ENCODE data around the gene XPNPEP2.
"Not testable (repeated sequence)": the region's sequence is repeated elsewhere in the genome, so short reads cannot be mapped to it uniquely, and the experiment has no call there.

XPNPEP2 gene

DNA sequence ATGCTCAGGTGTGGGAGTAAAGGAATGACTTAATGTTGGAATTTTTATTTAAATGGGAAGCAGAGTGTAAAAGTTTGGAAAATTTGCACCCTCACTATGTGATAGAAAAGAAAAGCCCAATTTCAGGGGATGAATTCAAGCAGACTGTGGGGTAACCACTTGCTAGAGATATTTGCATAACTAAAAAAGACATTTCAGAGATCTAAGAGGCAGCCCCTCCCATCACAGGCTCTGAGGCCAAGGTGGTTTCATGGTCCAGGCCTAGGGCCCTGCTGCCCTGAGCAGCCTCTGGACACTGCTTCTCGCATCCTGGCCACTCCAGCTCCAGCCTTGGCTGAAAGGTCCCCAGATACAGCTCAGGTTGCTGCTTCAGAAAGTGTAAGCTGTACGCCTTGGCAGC is 5.9 kb upstream of the XPNPEP2 start:
- H3K36me3 ChIP-seq (ENCODE audit: control insufficient read depth in 2 of 2, insufficient read depth in 2 of 2, low read length in 2 of 2) = no peaks in the 10 kb centered on the region
- peaks cover 0 to 2% of the 10 kb centered on the region in 2 donors for H3K27me3 ChIP-seq (ENCODE audit: control insufficient read depth in 2 of 2, insufficient read depth in 2 of 2, low read length in 2 of 2)
- no peak overlapping the region for H3K27ac ChIP-seq (ENCODE audit: low read depth in 2 of 2, low read length in 2 of 2)
- H3K9ac ChIP-seq (ENCODE audit: low read depth in 1 of 2, low read length in 2 of 2) = no peak overlapping the region
- H3K4me3 ChIP-seq (ENCODE audit: low read length in 2 of 2) = no peak overlapping the region
- H3K9me3 ChIP-seq (ENCODE audit: control insufficient read depth in 2 of 2, low read length in 2 of 2) = no peaks in the 10 kb centered on the region
- H3K4me1 ChIP-seq (ENCODE audit: control insufficient read depth in 2 of 2, insufficient read depth in 2 of 2, low read length in 2 of 2) = peaks cover 0 to 2% of the 10 kb centered on the region in 2 donors

DNA sequence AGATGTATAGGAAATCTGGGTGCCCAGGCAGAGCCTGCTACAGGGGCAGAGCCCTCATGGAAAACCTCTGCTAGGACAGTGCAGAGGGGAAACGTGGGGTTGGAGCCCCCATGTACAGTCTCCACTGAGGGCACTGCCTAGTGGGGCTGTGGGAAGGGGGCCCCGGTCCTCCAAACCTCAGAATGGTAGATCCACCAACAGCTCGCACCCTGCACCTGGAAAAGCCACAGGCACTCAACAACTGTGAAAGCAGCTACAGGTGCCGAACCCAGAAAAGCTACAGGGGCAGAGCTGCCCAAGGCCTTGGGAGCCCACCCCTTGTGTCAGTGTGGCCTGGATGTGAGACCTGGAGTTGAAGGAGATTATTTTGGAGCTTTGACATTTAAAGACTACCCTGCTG is 5.4 kb upstream of the XPNPEP2 start:
- H3K9ac ChIP-seq (ENCODE audit: low read depth in 1 of 2, low read length in 2 of 2) = no peak overlapping the region
- H3K27me3 ChIP-seq (ENCODE audit: control insufficient read depth in 2 of 2, insufficient read depth in 2 of 2, low read length in 2 of 2) = peaks cover 0 to 2% of the 10 kb centered on the region in 2 donors
- no peak overlapping the region for H3K4me3 ChIP-seq (ENCODE audit: low read length in 2 of 2)
- peaks cover 3 to 6% of the 10 kb centered on the region in 2 donors for H3K4me1 ChIP-seq (ENCODE audit: control insufficient read depth in 2 of 2, insufficient read depth in 2 of 2, low read length in 2 of 2)
- H3K36me3 ChIP-seq (ENCODE audit: control insufficient read depth in 2 of 2, insufficient read depth in 2 of 2, low read length in 2 of 2) = no peaks in the 10 kb centered on the region
- no peak overlapping the region for H3K27ac ChIP-seq (ENCODE audit: low read depth in 2 of 2, low read length in 2 of 2)
- no peaks in the 10 kb centered on the region for H3K9me3 ChIP-seq (ENCODE audit: control insufficient read depth in 2 of 2, low read length in 2 of 2)

DNA sequence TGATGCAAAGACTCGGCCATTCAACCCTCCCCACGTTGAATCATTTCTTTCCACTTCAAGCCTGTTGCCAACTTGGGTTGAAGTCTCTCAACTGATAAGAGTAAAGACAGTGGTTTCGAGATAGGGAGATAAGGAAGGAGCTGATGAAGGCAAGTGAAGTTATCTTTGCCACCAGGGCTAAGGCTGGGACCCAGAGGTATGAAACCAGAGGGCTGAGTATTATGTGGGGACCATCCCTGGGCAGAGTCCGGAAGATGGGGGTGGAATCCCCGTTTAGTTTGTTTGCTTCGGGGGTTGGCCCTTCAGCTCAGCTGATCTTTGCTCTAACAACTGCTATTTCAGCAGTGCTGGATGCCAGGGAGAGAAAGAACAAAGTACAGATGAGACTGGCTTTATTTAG is 2.3 kb upstream of the XPNPEP2 start:
- H3K27ac ChIP-seq (ENCODE audit: low read depth in 2 of 2, low read length in 2 of 2) = peak overlapping the region in 1 of 2 donors; percentile 1
- no peaks in the 10 kb centered on the region for H3K9me3 ChIP-seq (ENCODE audit: control insufficient read depth in 2 of 2, low read length in 2 of 2)
- H3K27me3 ChIP-seq (ENCODE audit: control insufficient read depth in 2 of 2, insufficient read depth in 2 of 2, low read length in 2 of 2) = no peaks in the 10 kb centered on the region
- H3K4me3 ChIP-seq (ENCODE audit: low read length in 2 of 2) = no peak overlapping the region
- no peak overlapping the region for H3K9ac ChIP-seq (ENCODE audit: low read depth in 1 of 2, low read length in 2 of 2)
- H3K4me1 ChIP-seq (ENCODE audit: control insufficient read depth in 2 of 2, insufficient read depth in 2 of 2, low read length in 2 of 2) = peaks cover 5 to 7% of the 10 kb centered on the region in 2 donors
- no peaks in the 10 kb centered on the region for H3K36me3 ChIP-seq (ENCODE audit: control insufficient read depth in 2 of 2, insufficient read depth in 2 of 2, low read length in 2 of 2)

DNA sequence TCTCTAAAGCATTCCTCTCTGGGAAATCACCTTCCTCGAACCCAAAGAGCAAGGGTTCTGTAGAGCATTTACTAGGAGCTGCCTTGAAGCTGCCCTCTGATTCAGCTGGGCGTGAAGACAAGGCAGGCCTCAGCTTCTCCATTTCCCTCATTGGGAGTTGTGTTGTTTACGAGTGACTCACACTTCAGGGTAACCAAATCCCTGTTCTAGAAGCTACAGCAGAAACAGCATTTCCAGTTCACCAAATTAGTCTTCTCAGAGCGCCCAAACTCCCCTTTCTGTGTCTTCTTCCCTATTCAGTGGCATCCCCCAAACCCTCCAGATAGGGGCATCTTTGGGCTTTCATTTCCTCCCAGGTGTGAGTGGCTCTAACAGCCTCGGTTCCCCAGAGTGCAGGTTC is 863 bp upstream of the XPNPEP2 start:
- Histone ChIP-seq H3K9me3 (ENCODE audit: control insufficient read depth in 2 of 2, low read length in 2 of 2) (no peaks in the 10 kb centered on the region), H3K27me3 (ENCODE audit: control insufficient read depth in 2 of 2, insufficient read depth in 2 of 2, low read length in 2 of 2) (no peaks in the 10 kb centered on the region), H3K27ac (ENCODE audit: low read depth in 2 of 2, low read length in 2 of 2) (peak overlapping the region; percentile 59 to 61), H3K9ac (ENCODE audit: low read depth in 1 of 2, low read length in 2 of 2) (no peak overlapping the region), H3K4me1 (ENCODE audit: control insufficient read depth in 2 of 2, insufficient read depth in 2 of 2, low read length in 2 of 2) (peaks cover 5 to 7% of the 10 kb centered on the region in 2 donors), H3K36me3 (ENCODE audit: control insufficient read depth in 2 of 2, insufficient read depth in 2 of 2, low read length in 2 of 2) (no peaks in the 10 kb centered on the region), H3K4me3 (ENCODE audit: low read length in 2 of 2) (no peak overlapping the region)

DNA sequence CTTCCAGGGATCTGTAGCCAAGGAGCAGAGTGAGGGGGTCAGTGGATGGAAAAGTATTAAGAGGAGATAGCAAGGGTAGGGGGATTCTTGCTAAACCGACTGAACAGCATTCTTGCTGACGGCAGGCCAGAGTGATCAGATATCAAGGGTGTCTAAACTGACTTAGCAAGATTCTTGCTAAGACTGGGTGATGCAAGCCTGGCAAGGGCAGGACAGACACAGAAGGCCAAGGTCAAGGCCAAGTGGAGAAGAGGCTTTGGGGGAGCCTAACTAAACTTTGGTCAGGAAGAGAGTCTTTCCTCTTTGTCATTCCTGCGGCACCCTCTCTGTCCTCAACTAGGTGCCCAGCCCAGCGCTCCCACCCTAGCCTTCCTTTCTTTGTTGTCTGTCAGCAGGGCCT is 799 bp downstream of the XPNPEP2 start:
- Histone ChIP-seq H3K36me3 (ENCODE audit: control insufficient read depth in 2 of 2, insufficient read depth in 2 of 2, low read length in 2 of 2) (no peaks in the 10 kb centered on the region), H3K9me3 (ENCODE audit: control insufficient read depth in 2 of 2, low read length in 2 of 2) (no peaks in the 10 kb centered on the region), H3K27ac (ENCODE audit: low read depth in 2 of 2, low read length in 2 of 2) (peak overlapping the region in 1 of 2 donors; percentile 9), H3K4me3 (ENCODE audit: low read length in 2 of 2) (peak overlapping the region in 1 of 2 donors; percentile 22), H3K9ac (ENCODE audit: low read depth in 1 of 2, low read length in 2 of 2) (no peak overlapping the region), H3K27me3 (ENCODE audit: control insufficient read depth in 2 of 2, insufficient read depth in 2 of 2, low read length in 2 of 2) (no peaks in the 10 kb centered on the region), H3K4me1 (ENCODE audit: control insufficient read depth in 2 of 2, insufficient read depth in 2 of 2, low read length in 2 of 2) (peaks cover 5 to 7% of the 10 kb centered on the region in 2 donors)

DNA sequence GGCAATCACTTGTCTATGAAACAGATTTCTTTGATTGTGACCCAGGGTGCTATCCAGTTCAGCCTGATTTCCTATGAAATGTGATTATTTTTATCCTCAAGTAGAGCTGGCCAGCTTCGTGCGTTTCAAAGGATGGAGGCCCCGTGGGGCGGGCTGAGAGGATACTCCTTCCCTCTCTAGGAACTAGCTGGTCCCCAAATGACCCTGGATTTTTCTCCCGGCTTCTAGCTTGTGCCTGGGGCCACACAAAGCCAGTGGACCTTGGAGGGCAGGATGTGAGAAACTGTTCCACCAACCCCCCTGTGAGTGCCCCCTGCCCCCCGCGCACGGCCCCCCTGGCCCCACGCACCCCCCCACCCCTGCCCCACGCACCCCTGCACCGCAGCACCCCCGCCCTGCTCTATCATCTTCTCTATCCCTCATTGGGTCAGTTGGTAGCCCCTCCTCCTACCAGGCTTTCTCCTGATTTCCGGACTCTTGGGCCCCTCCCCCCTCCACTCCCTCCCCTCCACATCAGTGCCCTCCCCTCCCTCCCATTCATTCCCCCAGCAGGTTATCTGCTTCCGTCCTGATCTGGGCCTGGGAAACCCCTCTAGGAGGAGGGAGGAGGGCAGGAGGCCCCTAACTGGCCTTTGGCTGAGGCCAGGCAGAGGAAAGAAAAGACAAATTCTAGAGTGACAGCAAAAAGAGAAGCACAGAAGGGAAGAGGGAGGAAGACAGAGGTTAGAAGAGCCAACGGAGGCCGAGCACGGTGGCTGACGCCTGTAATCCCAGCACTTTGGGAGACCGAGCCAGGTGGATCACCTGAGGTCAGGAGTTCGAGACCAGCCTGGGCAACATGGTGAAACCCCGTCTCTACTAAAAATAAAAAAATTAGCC is 3.3 kb downstream of the XPNPEP2 start:
- Histone ChIP-seq H3K9me3 (ENCODE audit: control insufficient read depth in 2 of 2, low read length in 2 of 2) (no peaks in the 10 kb centered on the region), H3K36me3 (ENCODE audit: control insufficient read depth in 2 of 2, insufficient read depth in 2 of 2, low read length in 2 of 2) (no peaks in the 10 kb centered on the region), H3K4me1 (ENCODE audit: control insufficient read depth in 2 of 2, insufficient read depth in 2 of 2, low read length in 2 of 2) (peaks cover 5 to 7% of the 10 kb centered on the region in 2 donors), H3K9ac (ENCODE audit: low read depth in 1 of 2, low read length in 2 of 2) (no peak overlapping the region), H3K27ac (ENCODE audit: low read depth in 2 of 2, low read length in 2 of 2) (no peak overlapping the region), H3K4me3 (ENCODE audit: low read length in 2 of 2) (no peak overlapping the region), H3K27me3 (ENCODE audit: control insufficient read depth in 2 of 2, insufficient read depth in 2 of 2, low read length in 2 of 2) (no peaks in the 10 kb centered on the region)

DNA sequence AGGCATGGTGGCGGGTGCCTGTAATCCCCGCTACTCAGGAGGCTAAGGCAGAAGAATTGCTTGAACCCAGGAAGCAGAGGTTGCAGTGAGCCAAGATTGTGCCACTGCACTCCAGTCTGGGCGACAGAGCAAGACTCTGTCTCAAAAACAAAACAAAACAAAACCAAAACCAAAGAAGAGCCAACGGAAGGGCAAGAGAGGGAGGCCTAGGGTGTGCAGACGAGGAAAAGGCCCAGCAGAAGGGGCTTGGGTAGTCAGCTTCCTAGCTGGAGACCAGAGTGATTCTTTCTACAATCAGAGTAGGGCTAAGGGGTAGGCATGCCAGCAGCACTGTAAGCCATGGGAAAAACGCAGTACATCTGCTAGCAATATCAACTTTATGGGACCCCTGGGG is 4.0 kb downstream of the XPNPEP2 start:
- H3K9ac ChIP-seq (ENCODE audit: low read depth in 1 of 2, low read length in 2 of 2); H3K27ac ChIP-seq (ENCODE audit: low read depth in 2 of 2, low read length in 2 of 2); H3K27me3 ChIP-seq (ENCODE audit: control insufficient read depth in 2 of 2, insufficient read depth in 2 of 2, low read length in 2 of 2); H3K36me3 ChIP-seq (ENCODE audit: control insufficient read depth in 2 of 2, insufficient read depth in 2 of 2, low read length in 2 of 2); H3K4me3 ChIP-seq (ENCODE audit: low read length in 2 of 2); H3K9me3 ChIP-seq (ENCODE audit: control insufficient read depth in 2 of 2, low read length in 2 of 2); H3K4me1 ChIP-seq (ENCODE audit: control insufficient read depth in 2 of 2, insufficient read depth in 2 of 2, low read length in 2 of 2): not testable (repeated sequence)

DNA sequence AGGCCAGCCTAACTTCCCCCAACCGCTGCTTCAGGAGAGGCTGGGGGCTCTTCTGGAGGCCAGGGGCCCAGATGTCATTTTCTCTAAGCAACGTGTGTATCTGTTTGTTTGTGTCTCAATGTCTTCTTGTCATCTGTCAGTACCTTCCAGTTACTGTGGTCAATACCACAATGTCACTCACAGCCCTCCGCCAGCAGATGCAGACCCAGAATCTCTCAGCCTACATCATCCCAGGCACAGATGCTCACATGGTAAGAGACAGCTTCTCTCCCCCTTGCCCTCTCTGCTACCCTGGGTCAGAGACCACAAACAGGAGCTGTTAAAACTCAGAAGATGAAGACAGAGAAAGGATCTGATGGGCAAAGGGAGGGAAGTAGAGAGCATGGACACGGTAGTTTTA is 5.0 kb downstream of the XPNPEP2 start:
- H3K27me3 ChIP-seq (ENCODE audit: control insufficient read depth in 2 of 2, insufficient read depth in 2 of 2, low read length in 2 of 2) = no peaks in the 10 kb centered on the region
- no peaks in the 10 kb centered on the region for H3K9me3 ChIP-seq (ENCODE audit: control insufficient read depth in 2 of 2, low read length in 2 of 2)
- H3K36me3 ChIP-seq (ENCODE audit: control insufficient read depth in 2 of 2, insufficient read depth in 2 of 2, low read length in 2 of 2) = no peaks in the 10 kb centered on the region
- H3K27ac ChIP-seq (ENCODE audit: low read depth in 2 of 2, low read length in 2 of 2) = no peak overlapping the region
- H3K9ac ChIP-seq (ENCODE audit: low read depth in 1 of 2, low read length in 2 of 2) = no peak overlapping the region
- no peak overlapping the region for H3K4me3 ChIP-seq (ENCODE audit: low read length in 2 of 2)
- peaks cover 0 to 1% of the 10 kb centered on the region in 2 donors for H3K4me1 ChIP-seq (ENCODE audit: control insufficient read depth in 2 of 2, insufficient read depth in 2 of 2, low read length in 2 of 2)

DNA sequence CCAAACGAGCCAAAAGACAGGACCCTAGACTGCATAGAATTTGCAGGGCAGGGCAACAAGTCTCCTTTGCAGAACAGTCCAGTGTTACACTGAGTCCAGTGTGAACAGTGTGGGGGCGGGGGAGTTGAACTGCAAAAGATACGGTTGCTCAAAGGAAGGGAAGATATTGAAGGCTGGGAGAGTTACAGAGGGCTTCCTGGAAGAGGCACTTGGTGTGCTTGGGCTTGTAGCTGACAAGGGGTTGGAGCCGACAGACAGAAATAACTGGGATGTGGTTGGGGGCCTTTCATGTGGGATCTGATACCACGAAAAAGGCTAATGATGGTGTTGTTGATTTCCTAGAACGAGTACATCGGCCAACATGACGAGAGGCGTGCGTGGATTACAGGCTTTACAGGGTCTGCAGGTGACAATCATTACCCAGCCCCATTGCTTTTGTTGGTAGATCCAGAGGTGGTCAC is 6.1 kb downstream of the XPNPEP2 start:
- H3K9me3 ChIP-seq (ENCODE audit: control insufficient read depth in 2 of 2, low read length in 2 of 2) = no peaks in the 10 kb centered on the region
- H3K4me3 ChIP-seq (ENCODE audit: low read length in 2 of 2) = no peak overlapping the region
- no peak overlapping the region for H3K27ac ChIP-seq (ENCODE audit: low read depth in 2 of 2, low read length in 2 of 2)
- peaks cover 0 to 3% of the 10 kb centered on the region in 2 donors for H3K27me3 ChIP-seq (ENCODE audit: control insufficient read depth in 2 of 2, insufficient read depth in 2 of 2, low read length in 2 of 2)
- peaks cover 0 to 2% of the 10 kb centered on the region in 2 donors for H3K4me1 ChIP-seq (ENCODE audit: control insufficient read depth in 2 of 2, insufficient read depth in 2 of 2, low read length in 2 of 2)
- H3K36me3 ChIP-seq (ENCODE audit: control insufficient read depth in 2 of 2, insufficient read depth in 2 of 2, low read length in 2 of 2) = no peaks in the 10 kb centered on the region
- no peak overlapping the region for H3K9ac ChIP-seq (ENCODE audit: low read depth in 1 of 2, low read length in 2 of 2)

DNA sequence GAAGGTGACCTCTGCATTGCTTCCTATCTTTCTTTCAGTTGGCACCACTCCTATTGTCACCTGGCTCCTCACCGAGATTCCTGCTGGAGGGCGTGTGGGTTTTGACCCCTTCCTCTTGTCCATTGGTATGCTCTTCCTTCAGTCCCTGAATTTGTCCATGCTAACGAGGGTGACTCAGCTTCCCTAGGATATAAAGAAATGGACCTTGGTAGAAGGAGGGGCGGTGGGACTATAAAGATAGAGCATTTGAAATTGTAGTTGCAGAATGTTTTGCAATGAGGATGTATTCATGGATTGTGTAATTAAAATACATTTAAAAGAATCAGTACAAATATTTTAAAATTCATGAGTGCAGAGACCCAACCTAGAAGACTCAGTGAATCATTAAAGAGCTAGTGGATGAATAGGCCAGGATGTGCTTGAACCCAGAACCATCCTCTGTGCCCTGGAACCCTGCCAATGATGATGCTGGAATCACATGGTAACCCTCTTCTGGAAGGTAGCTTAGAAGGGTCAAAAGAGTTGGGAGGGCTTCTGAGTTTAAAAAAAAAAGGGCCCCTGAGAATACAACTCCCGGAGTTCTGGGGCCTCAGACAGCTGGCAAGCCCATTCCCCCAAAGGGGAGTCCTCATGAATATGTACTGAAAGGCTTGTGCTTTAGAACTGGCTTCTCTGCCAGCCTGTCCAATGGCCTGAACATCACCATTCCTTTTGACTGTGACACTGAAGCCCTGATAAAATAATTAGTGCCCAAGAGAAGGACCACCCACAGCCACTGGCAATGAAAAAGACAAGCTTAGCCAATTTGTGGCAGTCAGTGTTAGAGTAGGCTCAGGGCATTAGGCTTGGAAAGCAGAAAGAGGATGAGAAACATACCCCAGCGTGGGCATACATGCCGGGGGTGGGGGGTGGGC is 8.0 kb downstream of the XPNPEP2 start:
- Histone ChIP-seq H3K9ac (ENCODE audit: low read depth in 1 of 2, low read length in 2 of 2) (no peak overlapping the region), H3K9me3 (ENCODE audit: control insufficient read depth in 2 of 2, low read length in 2 of 2) (no peaks in the 10 kb centered on the region), H3K36me3 (ENCODE audit: control insufficient read depth in 2 of 2, insufficient read depth in 2 of 2, low read length in 2 of 2) (no peaks in the 10 kb centered on the region), H3K27ac (ENCODE audit: low read depth in 2 of 2, low read length in 2 of 2) (no peak overlapping the region), H3K4me1 (ENCODE audit: control insufficient read depth in 2 of 2, insufficient read depth in 2 of 2, low read length in 2 of 2) (peaks cover 0 to 2% of the 10 kb centered on the region in 2 donors), H3K27me3 (ENCODE audit: control insufficient read depth in 2 of 2, insufficient read depth in 2 of 2, low read length in 2 of 2) (peaks cover 0 to 3% of the 10 kb centered on the region in 2 donors), H3K4me3 (ENCODE audit: low read length in 2 of 2) (no peak overlapping the region)

Data from mucosa of rectum (tissue), 2 donors.